GM23338 (cell line): Measurements from ENCODE around the gene PAPPA2. TPM values are rescaled to one million over a fixed set of nuclear protein-coding genes. Genes with fewer than 3 reads are reported as not detected.

Source experiments
- ATAC-seq: fragments of 200-7000 bp; cut with Tn5 transposase; 3 replicates; pipeline ENCODE4 v1.9.1; 2020
- DNase-seq: peaks from one replicate; pipeline ENCODE4 v3.0.0-alpha.2; 2015; ENCODE audit warnings: low spot score
- H2AFZ ChIP-seq: fragments of 200-600 bp; sonication (generic); 2 replicates; pipeline ENCODE4 v1.8.0; 2016; ENCODE audit warnings: antibody characterized with exemption, mild to moderate bottlenecking, moderate library complexity
- H3F3A ChIP-seq: fragments of 200-600 bp; sonication (generic); replicated peaks from 2 replicates; pipeline ENCODE4 v1.8.0; 2017; ENCODE audit warnings: antibody characterized with exemption, mixed run types, low read depth
- H3K27ac ChIP-seq: fragments of 200-600 bp; sonication (generic); 2 replicates; pipeline ENCODE4 v1.6.1; 2016; ENCODE audit warnings: low read depth
- H3K27me3 ChIP-seq: fragments of 200-600 bp; sonication (generic); 2 replicates; pipeline ENCODE4 v1.8.0; 2016; ENCODE audit warnings: mild to moderate bottlenecking, mixed run types, moderate library complexity; ENCODE audit not compliant: insufficient read depth
- H3K36me3 ChIP-seq: fragments of 200-600 bp; sonication (generic); 2 replicates; pipeline ENCODE4 v1.8.0; 2016; ENCODE audit warnings: mild to moderate bottlenecking; ENCODE audit not compliant: insufficient read depth
- H3K4me1 ChIP-seq: fragments of 200-600 bp; sonication (generic); 2 replicates; pipeline ENCODE4 v1.8.0; 2016; ENCODE audit warnings: mild to moderate bottlenecking, moderate library complexity; ENCODE audit not compliant: insufficient read depth
- H3K4me2 ChIP-seq: fragments of 200-600 bp; sonication (generic); 2 replicates; pipeline ENCODE4 v1.7.1; 2017; ENCODE audit warnings: mixed run types
- H3K4me3 ChIP-seq: fragments of 200-600 bp; sonication (generic); 2 replicates; pipeline ENCODE4 v1.6.1; 2016; ENCODE audit warnings: mixed run types
- H3K79me2 ChIP-seq: fragments of 200-600 bp; sonication (generic); replicated peaks from 2 replicates; pipeline ENCODE4 v1.8.0; 2017; ENCODE audit warnings: mild to moderate bottlenecking; ENCODE audit not compliant: insufficient read depth
- H3K9me2 ChIP-seq: fragments of 200-600 bp; sonication (generic); 2 replicates; pipeline ENCODE4 v1.8.0; 2017; ENCODE audit not compliant: insufficient read depth
- H4K20me1 ChIP-seq: fragments of 200-600 bp; sonication (generic); replicated peaks from 2 replicates; pipeline ENCODE4 v1.8.0; 2017; ENCODE audit warnings: mild to moderate bottlenecking; ENCODE audit not compliant: insufficient read depth
- H3K27ac Mint-ChIP-seq: 2 replicates; pipeline ENCODE4 v1.8.0; 2020; ENCODE audit warnings: inconsistent platforms, mild to moderate bottlenecking, moderate library complexity, mixed read lengths
- H3K27me3 Mint-ChIP-seq: 3 replicates; pipeline ENCODE4 v1.8.0; 2022; ENCODE audit warnings: low read depth, mild to moderate bottlenecking, moderate library complexity, mixed read lengths, inconsistent platforms; ENCODE audit not compliant: insufficient read depth, poor library complexity
- H3K36me3 Mint-ChIP-seq: 3 replicates; pipeline ENCODE4 v1.8.0; 2021; ENCODE audit warnings: low read depth, mild to moderate bottlenecking, inconsistent platforms, moderate library complexity, mixed read lengths
- H3K4me1 Mint-ChIP-seq: 3 replicates; pipeline ENCODE4 v1.8.0; 2020; ENCODE audit warnings: mild to moderate bottlenecking, inconsistent platforms, mixed read lengths
- H3K4me3 Mint-ChIP-seq: 3 replicates; pipeline ENCODE4 v1.8.0; 2021; ENCODE audit warnings: moderate library complexity, mild to moderate bottlenecking, inconsistent platforms, mixed read lengths
- H3K9me3 Mint-ChIP-seq: 3 replicates; pipeline ENCODE4 v1.8.0; 2020; ENCODE audit warnings: moderate library complexity, mild to moderate bottlenecking, inconsistent platforms, mixed read lengths
- CREB1 ChIP-seq: fragments of 250-450 bp; sonication (Bioruptor Pico); IDR thresholded peaks from 2 replicates; pipeline ENCODE4 v1.5.0; 2020; ENCODE audit warnings: low read depth, mild to moderate bottlenecking, moderate library complexity
- EZH2 ChIP-seq: fragments of 200-600 bp; sonication (generic); IDR thresholded peaks from one replicate; pipeline ENCODE4 v1.8.0; 2017; ENCODE audit warnings: antibody characterized with exemption, mild to moderate bottlenecking, low read depth; ENCODE audit not compliant: unreplicated experiment
- EZH2phosphoT487 ChIP-seq: fragments of 200-600 bp; sonication (generic); IDR thresholded peaks from one replicate; pipeline ENCODE4 v1.8.1; 2018; ENCODE audit warnings: antibody characterized with exemption; ENCODE audit not compliant: unreplicated experiment
- JUNB ChIP-seq: IDR thresholded peaks from one replicate; pipeline ENCODE4 v1.6.1; 2016; ENCODE audit warnings: antibody characterized with exemption; ENCODE audit not compliant: unreplicated experiment
- POLR2AphosphoS5 ChIP-seq: IDR thresholded peaks from 2 replicates; pipeline ENCODE4 v1.6.1; 2016; ENCODE audit warnings: antibody characterized with exemption, low read depth
- REST ChIP-seq: IDR thresholded peaks from one replicate; pipeline ENCODE4 v1.6.1; 2018; ENCODE audit warnings: antibody characterized with exemption; ENCODE audit not compliant: unreplicated experiment
- STAT1 ChIP-seq: IDR thresholded peaks from one replicate; pipeline ENCODE4 v1.6.1; 2016; ENCODE audit warnings: antibody characterized with exemption; ENCODE audit not compliant: unreplicated experiment
- polyA plus RNA-seq: library from polyadenylated mRNA; unstranded; fragments of >200 nt; fragmentation: Nextera tagmentation; extraction: Ambion mirVana; gene quantifications from 2 replicates; pipeline ENCODE4 v1.2.1, GENCODE V29; 2016
- total RNA-seq: library from RNA; depleted of rRNA; stranded (reverse); fragments of >200 nt; shearing (Covaris generic); gene quantifications from 2 replicates; pipeline ENCODE4 v1.2.3, GENCODE V29; 2014

The PAPPA2 gene
- total and polyA plus RNA-seq, 2 experiments from 2014 or later = 1.4 to 1.7 TPM

- no peak for TF ChIP-seq EZH2
Observed at GRCh38 chr1:176595217-176595616, 132.2 kb downstream of the PAPPA2 start (continued).

GRCh38 chr1:176601348-176601747, 138.4 kb downstream of the PAPPA2 start:
- Histone ChIP-seq H2AFZ (no peak overlapping the region), H3K9me2 (peaks cover 4% of the 10 kb centered on the region; the same call in 1 of the 2 replicates), H3K27ac (no peak overlapping the region), H4K20me1 (no peaks in the 10 kb centered on the region), H3K4me2 (no peak overlapping the region), H3K79me2 (no peaks in the 10 kb centered on the region), H3K36me3 (no peaks in the 10 kb centered on the region), H3K4me3 (no peak overlapping the region), H3F3A (no peaks in the 10 kb centered on the region), H3K27me3 (no peaks in the 10 kb centered on the region), H3K4me1 (no peaks in the 10 kb centered on the region)
- no peaks in the 10 kb centered on the region for H3K9me3 Mint-ChIP-seq
- H3K4me3 Mint-ChIP-seq = no peak overlapping the region
- DNase-seq (no peak), ATAC-seq (no peak)
- H3K4me1 Mint-ChIP-seq = no peaks in the 10 kb centered on the region
- H3K36me3 Mint-ChIP-seq = no peaks in the 10 kb centered on the region
- H3K27ac Mint-ChIP-seq = no peak overlapping the region
- no peaks in the 10 kb centered on the region for H3K27me3 Mint-ChIP-seq
- TF ChIP-seq JUNB = no peak
- TF ChIP-seq REST = no peak
- no peak for TF ChIP-seq STAT1
- no peak for TF ChIP-seq CREB1 (CRISPR knock-in tag)

- no peak for ATAC-seq
- Histone ChIP-seq H4K20me1 (no peaks in the 10 kb centered on the region), H3K79me2 (no peaks in the 10 kb centered on the region), H3K27me3 (no peaks in the 10 kb centered on the region), H3F3A (no peaks in the 10 kb centered on the region), H3K36me3 (no peaks in the 10 kb centered on the region), H3K4me1 (no peaks in the 10 kb centered on the region), H3K4me3 (no peak overlapping the region), H3K9me2 (peaks cover 4% of the 10 kb centered on the region; the same call in 1 of the 2 replicates), H2AFZ (no peak overlapping the region), H3K27ac (no peak overlapping the region), H3K4me2 (no peak overlapping the region)
- Mint-ChIP-seq H3K4me1 (no peaks in the 10 kb centered on the region), H3K27ac (no peak overlapping the region), H3K4me3 (no peak overlapping the region), H3K36me3 (no peaks in the 10 kb centered on the region), H3K9me3 (no peaks in the 10 kb centered on the region), H3K27me3 (no peaks in the 10 kb centered on the region)
- no peak for DNase-seq
- TF ChIP-seq POLR2AphosphoS5 = no peak
- TF ChIP-seq STAT1 = no peak
- no peak for TF ChIP-seq REST
- no peak for TF ChIP-seq EZH2phosphoT487
Observed at GRCh38 chr1:176602388-176603004, 139.5 kb downstream of the PAPPA2 start.
